ENCODE results near the gene STX11.
"Not testable (repeated sequence)": the region's sequence is repeated elsewhere in the genome, so short reads cannot be mapped to it uniquely, and the experiment has no call there.

The STX11 gene

GRCh38 chr6:144177726-144178125 lies 27.4 kb downstream of the STX11 start:
- no peak for TF ChIP-seq CTCF (IDR thresholded peaks at IDR 0.05; ENCODE audit: low read depth, low read length, missing control alignments)
- no peak overlapping the region for H3K4me3 ChIP-seq (ENCODE audit: low read depth, low read length)

GRCh38 chr6:144178323-144178722 lies 28.0 kb downstream of the STX11 start:
- TF ChIP-seq CTCF (IDR thresholded peaks at IDR 0.05; ENCODE audit: low read depth, low read length, missing control alignments), result no peak
- DNase-seq (ENCODE audit: low read depth), result no peak
- H3K4me3 ChIP-seq (ENCODE audit: low read depth, low read length), result no peak overlapping the region

More at GRCh38 chr6:144177726-144178125, 27.4 kb downstream of the STX11 start:
- DNase-seq (ENCODE audit: low read depth), result no peak

- H3K4me3 ChIP-seq (ENCODE audit: low read depth, low read length), result no peak overlapping the region
- no peak for TF ChIP-seq CTCF (IDR thresholded peaks at IDR 0.05; ENCODE audit: low read depth, low read length, missing control alignments)
- DNase-seq (ENCODE audit: low read depth), result no peak
Measured at GRCh38 chr6:144179237-144179636, 28.9 kb downstream of the STX11 start.

GRCh38 chr6:144179828-144180227 lies 29.5 kb downstream of the STX11 start:
- TF ChIP-seq CTCF (IDR thresholded peaks at IDR 0.05; ENCODE audit: low read depth, low read length, missing control alignments), result no peak
- no peak for DNase-seq (ENCODE audit: low read depth)
- H3K4me3 ChIP-seq (ENCODE audit: low read depth, low read length), result no peak overlapping the region

- DNase-seq (ENCODE audit: low read depth); H3K4me3 ChIP-seq (ENCODE audit: low read depth, low read length): not testable (repeated sequence)
Measured at GRCh38 chr6:144180354-144180753, 30.0 kb downstream of the STX11 start.

- no peak for TF ChIP-seq CTCF (IDR thresholded peaks at IDR 0.05; ENCODE audit: low read depth, low read length, missing control alignments)
Measured at GRCh38 chr6:144181639-144182038, 31.3 kb downstream of the STX11 start.

GRCh38 chr6:144184186-144184585 lies 33.9 kb downstream of the STX11 start:
- not testable (repeated sequence) for DNase-seq (ENCODE audit: low read depth)

More at GRCh38 chr6:144181639-144182038, 31.3 kb downstream of the STX11 start:
- DNase-seq (ENCODE audit: low read depth), result no peak
- H3K4me3 ChIP-seq (ENCODE audit: low read depth, low read length), result no peak overlapping the region

GRCh38 chr6:144185133-144185836 lies 35.0 kb downstream of the STX11 start:
- no peak overlapping the region for H3K4me3 ChIP-seq (ENCODE audit: low read depth, low read length)
- TF ChIP-seq CTCF (IDR thresholded peaks at IDR 0.05; ENCODE audit: low read depth, low read length, missing control alignments), result no peak
- no peak for DNase-seq (ENCODE audit: low read depth)

More at GRCh38 chr6:144184186-144184585, 33.9 kb downstream of the STX11 start:
- not testable (repeated sequence) for H3K4me3 ChIP-seq (ENCODE audit: low read depth, low read length)
